Caco-2 (cell line): ENCODE data around the gene ZCCHC7. TPM values are rescaled to one million over a fixed set of nuclear protein-coding genes. Genes with fewer than 3 reads are reported as not detected.

ENCODE experiments used
- BruUV-seq: library from RNA; stranded (reverse); fragments of 400-500 nt; replicated peaks from 2 replicates; lab custom pipeline; 2021; lab: Mats Ljungman, UMichigan
- CTCF ChIA-PET: fragments of 300-600 bp; sonication (Branson Sonifier 250); formaldehyde crosslinking; loops from one replicate; lab custom pipeline; 2022; ENCODE audit warnings: antibody characterized with exemption; lab: Charles Lee
- POLR2A ChIA-PET: fragments of 300-600 bp; sonication (Branson Sonifier 250); formaldehyde crosslinking; loops from one replicate; lab custom pipeline; 2022; ENCODE audit warnings: antibody characterized with exemption; lab: Charles Lee
- DNase-seq, 2 experiments: peaks; one replicate each; pipeline versions ENCODE4 v3.0.0 to v3.0.0-alpha.2; 2020 to 2022
- H3K27me3 ChIP-seq: replicated peaks from 2 replicates; pipeline ENCODE4 v1.6.0; 2011; ENCODE audit warnings: low read length; ENCODE audit not compliant: control insufficient read depth, insufficient read depth
- H3K36me3 ChIP-seq: 2 replicates; pipeline ENCODE4 v1.5.1; 2011; ENCODE audit warnings: low read length; ENCODE audit not compliant: control insufficient read depth, insufficient read depth
- H3K4me1 ChIP-seq: fragments of 250-450 bp; sonication (Bioruptor Pico); 2 replicates; pipeline ENCODE4 v1.5.1; 2020; ENCODE audit warnings: mild to moderate bottlenecking
- H3K4me3 ChIP-seq: 2 replicates; pipeline ENCODE4 v1.5.1; 2011; ENCODE audit warnings: low read depth, mild to moderate bottlenecking, control low read depth, low read length
- H3K9me3 ChIP-seq: fragments of 250-450 bp; sonication (Bioruptor Pico); 2 replicates; pipeline ENCODE4 v1.5.1; 2020; ENCODE audit warnings: mild to moderate bottlenecking, moderate library complexity
- H3K27ac Mint-ChIP-seq: one replicate; pipeline ENCODE4 v1.8.0; 2022; ENCODE audit warnings: mixed read lengths; ENCODE audit not compliant: unreplicated experiment
- H3K27me3 Mint-ChIP-seq: one replicate; pipeline ENCODE4 v1.8.0; 2022; ENCODE audit warnings: mixed read lengths; ENCODE audit not compliant: insufficient read depth, unreplicated experiment
- H3K36me3 Mint-ChIP-seq: one replicate; pipeline ENCODE4 v1.8.0; 2022; ENCODE audit warnings: mild to moderate bottlenecking, mixed read lengths; ENCODE audit not compliant: insufficient read depth, unreplicated experiment
- H3K4me1 Mint-ChIP-seq: one replicate; pipeline ENCODE4 v1.8.0; 2022; ENCODE audit warnings: low read depth, mixed read lengths; ENCODE audit not compliant: unreplicated experiment
- H3K4me3 Mint-ChIP-seq: one replicate; pipeline ENCODE4 v1.8.0; 2022; ENCODE audit warnings: mild to moderate bottlenecking, moderate library complexity, mixed read lengths; ENCODE audit not compliant: unreplicated experiment
- H3K9me3 Mint-ChIP-seq: one replicate; pipeline ENCODE4 v1.8.0; 2022; ENCODE audit warnings: mixed read lengths; ENCODE audit not compliant: unreplicated experiment
- intact Hi-C: fragments of 100-400 bp; cut with micrococcal nuclease; formaldehyde crosslinking; loops from one replicate; pipeline ENCODE4 v1.10.0; 2022; ENCODE audit not compliant: unreplicated experiment
- total RNA-seq: library from RNA; stranded (reverse); gene quantifications from 2 replicates; pipeline ENCODE4 v1.2.3, GENCODE V29; 2022
- TF ChIP-seq, protein P1 (sequence below), 2 experiments: fragments of 200-600 bp in 1 of 2; IDR thresholded peaks; 1 replicate in 1 of 2; 2 replicates in 1 of 2; pipeline versions ENCODE4 v1.5.1 to v1.8.0; 2011 to 2022; ENCODE audit warnings: antibody characterized with exemption in 1 of 2, control low read depth in 1 of 2, inconsistent platforms in 1 of 2, low read depth in 1 of 2, low read length in 1 of 2, mild to moderate bottlenecking in 1 of 2, moderate library complexity in 1 of 2; ENCODE audit not compliant: insufficient read depth in 1 of 2, severe bottlenecking in 1 of 2, unreplicated experiment in 1 of 2

The ZCCHC7 gene
- total RNA-seq, 1 experiment from 2014 or later = 22.0 TPM

- H3K4me1 Mint-ChIP-seq = no peaks in the 10 kb centered on the region
- H3K36me3 Mint-ChIP-seq = peaks cover 10% of the 10 kb centered on the region
- H3K27ac Mint-ChIP-seq = no peak overlapping the region
- no TSS peak for BruUV-seq
- no peaks in the 10 kb centered on the region for H3K9me3 ChIP-seq
- intact Hi-C loops = loop anchor here (10.0 kb wide), 1 partner anchor 133 kb away; no protein-coding TSS in a partner anchor
- ChIA-PET POLR2A (no interaction called here), CTCF (no interaction called here)
- H3K4me3 Mint-ChIP-seq = no peak overlapping the region
- H3K9me3 Mint-ChIP-seq = no peaks in the 10 kb centered on the region
- TF ChIP-seq, protein P1, sequence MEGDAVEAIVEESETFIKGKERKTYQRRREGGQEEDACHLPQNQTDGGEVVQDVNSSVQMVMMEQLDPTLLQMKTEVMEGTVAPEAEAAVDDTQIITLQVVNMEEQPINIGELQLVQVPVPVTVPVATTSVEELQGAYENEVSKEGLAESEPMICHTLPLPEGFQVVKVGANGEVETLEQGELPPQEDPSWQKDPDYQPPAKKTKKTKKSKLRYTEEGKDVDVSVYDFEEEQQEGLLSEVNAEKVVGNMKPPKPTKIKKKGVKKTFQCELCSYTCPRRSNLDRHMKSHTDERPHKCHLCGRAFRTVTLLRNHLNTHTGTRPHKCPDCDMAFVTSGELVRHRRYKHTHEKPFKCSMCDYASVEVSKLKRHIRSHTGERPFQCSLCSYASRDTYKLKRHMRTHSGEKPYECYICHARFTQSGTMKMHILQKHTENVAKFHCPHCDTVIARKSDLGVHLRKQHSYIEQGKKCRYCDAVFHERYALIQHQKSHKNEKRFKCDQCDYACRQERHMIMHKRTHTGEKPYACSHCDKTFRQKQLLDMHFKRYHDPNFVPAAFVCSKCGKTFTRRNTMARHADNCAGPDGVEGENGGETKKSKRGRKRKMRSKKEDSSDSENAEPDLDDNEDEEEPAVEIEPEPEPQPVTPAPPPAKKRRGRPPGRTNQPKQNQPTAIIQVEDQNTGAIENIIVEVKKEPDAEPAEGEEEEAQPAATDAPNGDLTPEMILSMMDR (IDR thresholded peaks at IDR 0.05; ENCODE audit: insufficient read depth in 1 of 2, low read depth in 1 of 2, low read length in 1 of 2, severe bottlenecking in 1 of 2, unreplicated experiment in 1 of 2) = no peak
- no peaks in the 10 kb centered on the region for H3K27me3 ChIP-seq
- H3K36me3 ChIP-seq = no peaks in the 10 kb centered on the region
- no peak overlapping the region for H3K4me3 ChIP-seq
- DNase-seq = no peak
- H3K4me1 ChIP-seq = no peaks in the 10 kb centered on the region
- no peaks in the 10 kb centered on the region for H3K27me3 Mint-ChIP-seq
These were observed 71.2 kb downstream of the ZCCHC7 start for GRCh38 chr9:37191403-37192089.

- no peaks in the 10 kb centered on the region for H3K9me3 ChIP-seq
- no peak overlapping the region for H3K4me3 ChIP-seq
- H3K36me3 Mint-ChIP-seq = peaks cover 10% of the 10 kb centered on the region
- no peaks in the 10 kb centered on the region for H3K4me1 ChIP-seq
- BruUV-seq = no TSS peak
- intact Hi-C loops = loop anchor here (10.0 kb wide), 1 partner anchor 132 kb away; no protein-coding TSS in a partner anchor
- H3K27me3 Mint-ChIP-seq = no peaks in the 10 kb centered on the region
- H3K27ac Mint-ChIP-seq = no peak overlapping the region
- H3K4me3 Mint-ChIP-seq = no peak overlapping the region
- no peak for DNase-seq
- ChIA-PET POLR2A (no interaction called here), CTCF (no interaction called here)
- H3K36me3 ChIP-seq = no peaks in the 10 kb centered on the region
- H3K9me3 Mint-ChIP-seq = no peaks in the 10 kb centered on the region
- no peaks in the 10 kb centered on the region for H3K27me3 ChIP-seq
- H3K4me1 Mint-ChIP-seq = no peaks in the 10 kb centered on the region
- TF ChIP-seq, protein P1 (IDR thresholded peaks at IDR 0.05; ENCODE audit: insufficient read depth in 1 of 2, low read depth in 1 of 2, low read length in 1 of 2, severe bottlenecking in 1 of 2, unreplicated experiment in 1 of 2) = no peak
These were observed 72.4 kb downstream of the ZCCHC7 start for GRCh38 chr9:37192803-37193202.

DNA sequence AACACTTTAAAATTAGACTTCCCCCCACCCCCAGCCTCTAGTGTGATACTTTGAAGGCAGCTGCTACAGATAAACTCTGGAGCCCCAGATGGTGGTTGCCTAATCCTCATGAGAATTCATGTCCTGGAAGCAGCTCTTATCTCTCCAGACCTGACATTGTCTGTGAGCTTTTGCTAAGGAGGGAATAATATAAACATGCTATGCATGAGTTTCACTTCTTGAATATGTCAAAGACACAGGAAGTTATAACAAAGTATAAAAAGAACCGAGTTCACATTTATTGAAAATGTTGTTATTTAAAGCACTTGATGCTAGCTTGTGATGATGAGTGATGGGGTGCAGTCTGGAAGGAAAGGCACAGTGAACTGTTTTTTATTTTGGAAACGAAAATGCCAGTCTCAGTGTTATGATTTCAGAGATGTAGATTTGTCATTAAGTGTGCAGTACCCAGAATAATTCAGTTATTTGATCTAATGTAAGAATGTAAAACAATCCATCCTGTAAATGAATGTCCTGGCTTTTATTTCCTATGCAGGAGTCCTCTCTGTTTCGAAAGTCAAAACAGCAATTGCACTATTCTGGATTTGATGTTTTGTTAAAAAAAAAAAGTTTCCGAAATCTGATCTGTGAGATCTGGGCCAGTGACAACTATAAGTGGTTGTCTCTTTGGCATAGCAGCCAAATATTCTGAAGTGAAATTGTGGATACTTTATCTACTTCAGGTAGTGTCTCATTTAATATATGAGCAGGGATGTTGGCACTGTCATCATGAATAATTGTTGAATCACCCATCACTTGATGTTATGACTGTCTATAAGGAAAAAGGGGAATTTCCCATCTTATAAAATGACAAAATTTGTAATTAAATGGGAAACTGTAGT lies 77.0 kb downstream of the ZCCHC7 start:
- Histone ChIP-seq H3K4me3 (no peak overlapping the region), H3K36me3 (no peaks in the 10 kb centered on the region), H3K4me1 (no peaks in the 10 kb centered on the region), H3K27me3 (no peaks in the 10 kb centered on the region), H3K9me3 (no peaks in the 10 kb centered on the region)
- POLR2A ChIA-PET = interaction anchor here (0.7 kb wide), 1 partner anchor 41 kb away, joined by 6 read pairs; no protein-coding TSS in a partner anchor
- no peak for DNase-seq
- H3K4me1 Mint-ChIP-seq = peaks cover 14% of the 10 kb centered on the region
- intact Hi-C loops = loop anchor here (10.0 kb wide), 1 partner anchor 127 kb away; no protein-coding TSS in a partner anchor
- H3K27ac Mint-ChIP-seq = no peak overlapping the region
- H3K27me3 Mint-ChIP-seq = no peaks in the 10 kb centered on the region
- no TSS peak for BruUV-seq
- H3K4me3 Mint-ChIP-seq = no peak overlapping the region
- TF ChIP-seq, protein P1 (IDR thresholded peaks at IDR 0.05; ENCODE audit: insufficient read depth in 1 of 2, low read depth in 1 of 2, low read length in 1 of 2, severe bottlenecking in 1 of 2, unreplicated experiment in 1 of 2) = no peak
- no peaks in the 10 kb centered on the region for H3K9me3 Mint-ChIP-seq
- peaks cover 13% of the 10 kb centered on the region for H3K36me3 Mint-ChIP-seq
- CTCF ChIA-PET = no interaction called here
